B cell (primary cell): ENCODE results near the gene NCDN.

Experiments used
- EZH2 ChIP-seq: IDR thresholded peaks from 2 replicates; pipeline ENCODE4 v1.6.1; 2012; ENCODE audit warnings: borderline replicate concordance, low read depth, mild to moderate bottlenecking, moderate library complexity, low read length; ENCODE audit not compliant: insufficient read depth, poor library complexity, severe bottlenecking
- TF ChIP-seq, protein P1 (sequence below): fragments of 200-600 bp; IDR thresholded peaks from one replicate; pipeline ENCODE4 v1.8.0; 2022; ENCODE audit warnings: antibody characterized with exemption, mild to moderate bottlenecking

DNA sequence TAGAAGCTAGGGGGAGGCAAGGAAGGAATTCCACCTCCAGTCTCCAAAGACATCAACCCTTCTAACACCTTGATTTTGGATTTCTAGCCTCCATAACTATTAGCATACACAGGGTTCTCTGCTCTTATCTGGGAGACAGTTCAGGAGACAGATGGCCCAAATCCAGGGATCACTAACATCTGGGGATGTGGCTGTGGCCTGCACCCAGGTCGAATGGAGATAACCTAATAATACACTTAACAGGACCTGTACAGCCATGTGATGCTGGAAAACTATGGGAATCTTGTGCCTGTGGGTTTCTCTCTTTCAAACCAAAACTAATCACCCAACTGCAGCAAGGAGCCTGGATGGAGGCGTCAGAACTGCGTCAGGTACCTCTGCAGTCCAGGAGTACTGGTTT is 48.0 kb upstream of the NCDN start:
- TF ChIP-seq, protein P1, sequence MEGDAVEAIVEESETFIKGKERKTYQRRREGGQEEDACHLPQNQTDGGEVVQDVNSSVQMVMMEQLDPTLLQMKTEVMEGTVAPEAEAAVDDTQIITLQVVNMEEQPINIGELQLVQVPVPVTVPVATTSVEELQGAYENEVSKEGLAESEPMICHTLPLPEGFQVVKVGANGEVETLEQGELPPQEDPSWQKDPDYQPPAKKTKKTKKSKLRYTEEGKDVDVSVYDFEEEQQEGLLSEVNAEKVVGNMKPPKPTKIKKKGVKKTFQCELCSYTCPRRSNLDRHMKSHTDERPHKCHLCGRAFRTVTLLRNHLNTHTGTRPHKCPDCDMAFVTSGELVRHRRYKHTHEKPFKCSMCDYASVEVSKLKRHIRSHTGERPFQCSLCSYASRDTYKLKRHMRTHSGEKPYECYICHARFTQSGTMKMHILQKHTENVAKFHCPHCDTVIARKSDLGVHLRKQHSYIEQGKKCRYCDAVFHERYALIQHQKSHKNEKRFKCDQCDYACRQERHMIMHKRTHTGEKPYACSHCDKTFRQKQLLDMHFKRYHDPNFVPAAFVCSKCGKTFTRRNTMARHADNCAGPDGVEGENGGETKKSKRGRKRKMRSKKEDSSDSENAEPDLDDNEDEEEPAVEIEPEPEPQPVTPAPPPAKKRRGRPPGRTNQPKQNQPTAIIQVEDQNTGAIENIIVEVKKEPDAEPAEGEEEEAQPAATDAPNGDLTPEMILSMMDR = no peak
- no peak for TF ChIP-seq EZH2
